RWPE2 (cell line): ENCODE results near the gene TTLL7.

ENCODE experiments used
- ATAC-seq: fragments of 200-7000 bp; cut with Tn5 transposase; 3 replicates; pipeline ENCODE4 v1.9.1; 2021; ENCODE audit warnings: low read depth
- DNase-seq: peaks from one replicate; pipeline ENCODE4 v3.0.0-alpha.2; 2020; ENCODE audit warnings: low spot score
- H3K27ac ChIP-seq: fragments of 450-650 bp; 2 replicates; pipeline ENCODE4 v1.5.1; 2017; ENCODE audit warnings: mild to moderate bottlenecking; ENCODE audit not compliant: poor library complexity, severe bottlenecking
- H3K27me3 ChIP-seq: fragments of 250-450 bp; sonication (Bioruptor Pico); 2 replicates; pipeline ENCODE4 v1.5.1; 2021; ENCODE audit warnings: mild to moderate bottlenecking, moderate library complexity; ENCODE audit not compliant: insufficient read depth, poor library complexity, severe bottlenecking
- H3K36me3 ChIP-seq: fragments of 250-450 bp; sonication (Bioruptor Pico); 2 replicates; pipeline ENCODE4 v1.5.1; 2020; ENCODE audit warnings: low read depth, mild to moderate bottlenecking, moderate library complexity
- H3K4me1 ChIP-seq: fragments of 250-450 bp; sonication (Bioruptor Pico); 2 replicates; pipeline ENCODE4 v1.5.1; 2021; ENCODE audit warnings: mild to moderate bottlenecking, moderate library complexity; ENCODE audit not compliant: insufficient read depth, poor library complexity, severe bottlenecking
- H3K4me3 ChIP-seq: fragments of 250-450 bp; sonication (Bioruptor Pico); 2 replicates; pipeline ENCODE4 v1.5.1; 2021; ENCODE audit warnings: mild to moderate bottlenecking, moderate library complexity; ENCODE audit not compliant: severe bottlenecking
- H3K9me3 ChIP-seq: fragments of 250-450 bp; sonication (Bioruptor Pico); 2 replicates; pipeline ENCODE4 v1.5.1; 2021; ENCODE audit warnings: mild to moderate bottlenecking, moderate library complexity; ENCODE audit not compliant: severe bottlenecking
- TF ChIP-seq, protein P1 (sequence below): fragments of 450-650 bp; IDR thresholded peaks from one replicate; pipeline ENCODE4 v1.5.1; 2017; ENCODE audit warnings: mild to moderate bottlenecking, moderate library complexity; ENCODE audit not compliant: poor library complexity, severe bottlenecking

TTLL7 gene

DNA sequence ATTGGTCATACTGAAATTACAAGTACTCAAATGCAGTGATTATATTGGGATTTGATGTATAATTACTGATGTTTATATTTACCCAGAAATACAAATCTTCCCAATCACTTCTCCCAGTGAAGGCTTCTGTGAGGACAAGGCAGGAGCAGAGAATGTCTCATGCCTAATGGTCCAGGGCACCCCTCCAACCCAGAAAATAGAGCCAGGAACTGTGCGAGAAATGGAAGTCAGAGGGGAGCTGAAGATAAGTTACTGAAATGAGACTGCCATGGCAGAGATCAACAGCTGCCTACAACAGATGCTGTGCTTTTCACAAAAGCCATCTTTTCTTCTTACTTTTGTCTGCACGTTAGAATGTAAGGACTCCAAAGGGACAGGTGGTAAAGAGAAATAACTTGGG lies 171.2 kb downstream of the TTLL7 start:
- no peaks in the 10 kb centered on the region for H3K4me1 ChIP-seq
- DNase-seq: no peak

DNA sequence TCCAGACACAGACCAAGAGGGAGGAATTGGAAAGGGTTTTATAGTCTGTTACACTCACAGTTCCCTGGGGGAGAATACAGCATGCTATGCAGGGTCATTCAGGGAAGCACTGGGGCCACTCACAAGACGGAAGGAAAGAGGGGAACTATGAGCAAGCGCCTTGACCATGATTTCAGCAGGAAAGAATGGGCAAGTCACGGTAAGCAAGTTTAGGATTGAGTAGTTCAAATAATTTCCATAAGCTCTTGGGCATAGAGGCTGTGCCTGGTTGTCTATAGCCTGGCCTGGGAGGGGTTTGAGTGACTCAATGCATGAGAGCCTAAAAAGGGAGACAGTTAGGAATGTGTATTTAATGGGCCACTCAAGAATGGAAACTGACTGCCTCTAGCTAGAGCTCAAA lies 176.7 kb downstream of the TTLL7 start:
- TF ChIP-seq, protein P1, sequence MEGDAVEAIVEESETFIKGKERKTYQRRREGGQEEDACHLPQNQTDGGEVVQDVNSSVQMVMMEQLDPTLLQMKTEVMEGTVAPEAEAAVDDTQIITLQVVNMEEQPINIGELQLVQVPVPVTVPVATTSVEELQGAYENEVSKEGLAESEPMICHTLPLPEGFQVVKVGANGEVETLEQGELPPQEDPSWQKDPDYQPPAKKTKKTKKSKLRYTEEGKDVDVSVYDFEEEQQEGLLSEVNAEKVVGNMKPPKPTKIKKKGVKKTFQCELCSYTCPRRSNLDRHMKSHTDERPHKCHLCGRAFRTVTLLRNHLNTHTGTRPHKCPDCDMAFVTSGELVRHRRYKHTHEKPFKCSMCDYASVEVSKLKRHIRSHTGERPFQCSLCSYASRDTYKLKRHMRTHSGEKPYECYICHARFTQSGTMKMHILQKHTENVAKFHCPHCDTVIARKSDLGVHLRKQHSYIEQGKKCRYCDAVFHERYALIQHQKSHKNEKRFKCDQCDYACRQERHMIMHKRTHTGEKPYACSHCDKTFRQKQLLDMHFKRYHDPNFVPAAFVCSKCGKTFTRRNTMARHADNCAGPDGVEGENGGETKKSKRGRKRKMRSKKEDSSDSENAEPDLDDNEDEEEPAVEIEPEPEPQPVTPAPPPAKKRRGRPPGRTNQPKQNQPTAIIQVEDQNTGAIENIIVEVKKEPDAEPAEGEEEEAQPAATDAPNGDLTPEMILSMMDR: no peak
- Histone ChIP-seq H3K9me3 (no peaks in the 10 kb centered on the region), H3K36me3 (no peaks in the 10 kb centered on the region), H3K27ac (no peak overlapping the region), H3K4me1 (no peaks in the 10 kb centered on the region), H3K4me3 (no peak overlapping the region), H3K27me3 (no peaks in the 10 kb centered on the region)
- no peak for DNase-seq
- no peak for ATAC-seq

More for the DNA sequence above, 171.2 kb downstream of the TTLL7 start:
- no peaks in the 10 kb centered on the region for H3K36me3 ChIP-seq
- H3K4me3 ChIP-seq: no peak overlapping the region
- TF ChIP-seq, protein P1: no peak
- no peaks in the 10 kb centered on the region for H3K27me3 ChIP-seq
- H3K9me3 ChIP-seq: no peaks in the 10 kb centered on the region
- no peak overlapping the region for H3K27ac ChIP-seq
- ATAC-seq: no peak

DNA sequence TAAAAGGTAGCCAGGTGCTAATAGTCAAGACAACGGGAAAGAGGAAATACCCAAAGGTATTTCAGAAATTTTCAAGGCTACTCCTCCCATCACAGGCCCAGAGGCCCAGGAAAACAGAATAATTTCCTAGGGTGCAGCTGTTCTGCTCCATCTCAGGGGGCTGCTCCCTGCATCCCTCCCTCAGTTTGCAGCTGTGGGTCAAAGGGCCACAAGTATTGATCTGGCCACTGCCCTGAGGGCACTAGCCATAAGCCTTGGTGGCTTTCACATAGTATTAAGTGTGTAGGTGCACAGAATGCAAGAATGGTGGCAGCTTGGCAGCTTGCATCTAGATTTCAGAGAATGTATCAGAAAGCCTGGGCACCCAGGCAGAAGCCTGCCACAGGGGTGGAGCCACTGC lies 179.5 kb downstream of the TTLL7 start:
- no peaks in the 10 kb centered on the region for H3K4me1 ChIP-seq
- no peaks in the 10 kb centered on the region for H3K36me3 ChIP-seq
- H3K27ac ChIP-seq: no peak overlapping the region
- H3K9me3 ChIP-seq: no peaks in the 10 kb centered on the region
- DNase-seq (no peak), ATAC-seq (no peak)
- TF ChIP-seq, protein P1: no peak
- no peak overlapping the region for H3K4me3 ChIP-seq
- H3K27me3 ChIP-seq: no peaks in the 10 kb centered on the region

DNA sequence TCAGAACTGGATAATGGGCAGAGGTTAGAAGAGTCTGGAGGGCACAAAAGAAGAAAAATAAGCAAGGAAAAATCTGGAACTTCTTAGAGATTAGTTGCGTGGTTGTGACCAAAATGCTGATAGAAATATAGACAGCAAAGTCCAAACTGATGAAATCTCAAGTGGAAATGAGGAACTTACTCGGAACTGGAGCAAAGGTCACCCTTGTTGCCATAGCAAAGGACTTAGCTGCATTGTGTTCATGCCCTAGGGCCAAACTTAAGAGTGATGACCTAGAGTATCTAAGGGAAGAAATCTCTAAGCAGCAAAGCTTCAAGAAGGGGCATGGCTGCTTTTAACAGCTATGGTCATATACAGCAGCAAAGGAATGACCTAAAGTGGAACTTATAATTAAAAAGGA lies 180.0 kb downstream of the TTLL7 start:
- no peaks in the 10 kb centered on the region for H3K36me3 ChIP-seq
- TF ChIP-seq, protein P1: no peak
- no peak overlapping the region for H3K27ac ChIP-seq
- H3K4me3 ChIP-seq: no peak overlapping the region
- no peak for DNase-seq
- no peaks in the 10 kb centered on the region for H3K4me1 ChIP-seq
- H3K9me3 ChIP-seq: no peaks in the 10 kb centered on the region
- ATAC-seq: no peak
- H3K27me3 ChIP-seq: no peaks in the 10 kb centered on the region

DNA sequence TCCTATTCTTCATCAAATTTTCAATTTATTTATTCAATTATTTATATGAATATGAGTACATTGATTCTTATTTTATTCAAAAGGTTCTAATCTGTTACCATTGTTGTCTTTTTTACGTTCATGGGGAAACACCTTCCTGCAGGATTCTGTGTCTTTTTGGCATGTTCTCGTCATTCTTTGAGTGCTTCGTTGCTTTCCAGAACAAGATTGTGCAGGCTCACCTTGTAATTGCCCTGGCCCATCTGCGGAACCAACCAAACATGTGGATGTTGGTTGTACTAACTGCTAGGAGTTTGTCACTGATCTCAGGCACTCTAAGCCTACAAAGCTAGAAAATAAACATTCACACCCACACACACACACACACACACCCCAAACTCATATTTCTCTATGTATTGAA lies 182.1 kb downstream of the TTLL7 start:
- DNase-seq (no peak), ATAC-seq (no peak)
- Histone ChIP-seq H3K9me3 (no peaks in the 10 kb centered on the region), H3K36me3 (no peaks in the 10 kb centered on the region), H3K27me3 (no peaks in the 10 kb centered on the region), H3K27ac (no peak overlapping the region), H3K4me3 (no peak overlapping the region), H3K4me1 (no peaks in the 10 kb centered on the region)
- TF ChIP-seq, protein P1: no peak
